GM12878 (cell line): Measurements from ENCODE around the gene ATN1. TPM values are rescaled to one million over a fixed set of nuclear protein-coding genes. Genes with fewer than 3 reads are reported as not detected.

ENCODE experiments used
- ATAC-seq: fragments of 200-7000 bp; cut with Tn5 transposase; 3 replicates; pipeline ENCODE4 v1.9.1; 2020; ENCODE audit warnings: mild to moderate bottlenecking, moderate library complexity
- BruUV-seq: library from RNA; stranded (reverse); fragments of 400-500 nt; replicated peaks from 2 replicates; lab custom pipeline; 2021; lab: Mats Ljungman, UMichigan
- CTCF ChIA-PET: fragments of 300-600 bp; sonication (Branson Sonifier 250); formaldehyde crosslinking; extraction: SDS; loops from one replicate; lab custom pipeline; 2021; ENCODE audit warnings: inconsistent platforms; lab: Yijun Ruan, JAX
- POLR2A ChIA-PET: fragments of 350-600 bp; formaldehyde crosslinking; extraction: SDS; loops from one replicate; lab custom pipeline; 2021; ENCODE audit warnings: inconsistent platforms; lab: Charles Lee
- RAD21 ChIA-PET: fragments of 300-600 bp; sonication (Branson Sonifier 250); formaldehyde crosslinking; loops from one replicate; lab custom pipeline; 2023; ENCODE audit warnings: antibody characterized with exemption; ENCODE audit not compliant: unreplicated experiment; lab: Charles Lee
- SMC1A ChIA-PET: fragments of 300-600 bp; sonication (Branson Sonifier 250); formaldehyde crosslinking; loops from one replicate; lab custom pipeline; 2023; ENCODE audit not compliant: unreplicated experiment, uncharacterized antibody; lab: Charles Lee
- DNase-seq: peaks from one replicate; pipeline ENCODE4 v3.0.0-alpha.2; 2011; ENCODE audit warnings: low read depth, low spot score
- FAIRE-seq: peaks from 3 replicates; lab custom pipeline; 2011; peaks lifted over from hg19 to GRCh38; lab: Jason Lieb, UNC
- H2AFZ ChIP-seq: 2 replicates; pipeline ENCODE4 v1.6.0; 2011; ENCODE audit warnings: low read depth, low read length, control low read depth; ENCODE audit not compliant: control insufficient read depth
- H3K27ac ChIP-seq: 2 replicates; pipeline ENCODE4 v1.5.1; 2011; ENCODE audit warnings: control low read depth; ENCODE audit not compliant: control insufficient read depth, insufficient read depth
- H3K27me3 ChIP-seq, 2 experiments: replicated peaks in 1 of 2; 2 replicates each; pipeline versions ENCODE4 v1.6.0 to v1.6.1; 2011; ENCODE audit warnings: low read length in 1 of 2; ENCODE audit not compliant: control insufficient read depth in 2 of 2, insufficient read depth in 2 of 2
- H3K36me3 ChIP-seq, 2 experiments: 2 replicates each; pipeline ENCODE4 v1.5.1; 2011; ENCODE audit warnings: low read length in 1 of 2; ENCODE audit not compliant: control insufficient read depth in 2 of 2, insufficient read depth in 2 of 2
- H3K4me1 ChIP-seq: 2 replicates; pipeline ENCODE4 v1.6.1; 2011; ENCODE audit warnings: mild to moderate bottlenecking, low read length, moderate library complexity, mixed read lengths; ENCODE audit not compliant: control insufficient read depth, insufficient read depth
- H3K4me2 ChIP-seq: 2 replicates; pipeline ENCODE4 v1.6.0; 2011; ENCODE audit warnings: control low read depth; ENCODE audit not compliant: control insufficient read depth, insufficient read depth
- H3K4me3 ChIP-seq: fragments of 200-600 bp; sonication (generic); 2 replicates; pipeline ENCODE4 v1.5.1; 2016
- H3K79me2 ChIP-seq: 2 replicates; pipeline ENCODE4 v1.6.0; 2011; ENCODE audit warnings: low read length; ENCODE audit not compliant: control insufficient read depth, insufficient read depth
- H3K9ac ChIP-seq: 2 replicates; pipeline ENCODE4 v1.8.0; 2011; ENCODE audit warnings: low read length, control low read depth, mixed read lengths; ENCODE audit not compliant: control insufficient read depth, insufficient read depth
- H3K9me3 ChIP-seq: replicated peaks from 3 replicates; pipeline ENCODE4 v1.5.1; 2011; ENCODE audit warnings: mild to moderate bottlenecking, low read length; ENCODE audit not compliant: control insufficient read depth, insufficient read depth
- H4K20me1 ChIP-seq: 2 replicates; pipeline ENCODE4 v1.6.0; 2011; ENCODE audit not compliant: control insufficient read depth, insufficient read depth
- NFYB ChIP-seq: IDR thresholded peaks from 2 replicates; pipeline ENCODE4 v1.6.1; 2011; ENCODE audit warnings: low read depth, mild to moderate bottlenecking, low read length, improper control_type of control experiment, moderate library complexity; ENCODE audit not compliant: insufficient read depth
- SIX5 ChIP-seq: IDR thresholded peaks from 2 replicates; pipeline ENCODE4 v1.6.1; 2011; ENCODE audit warnings: mild to moderate bottlenecking, low read depth, low read length, moderate library complexity; ENCODE audit not compliant: severe bottlenecking
- SMAD5 ChIP-seq: IDR thresholded peaks from 2 replicates; pipeline ENCODE4 v1.6.1; 2016; ENCODE audit warnings: antibody characterized with exemption, low read depth
- SP1 ChIP-seq: IDR thresholded peaks from one replicate; pipeline ENCODE4 v1.6.1; 2011; ENCODE audit warnings: low read depth, low read length
- TCF12 ChIP-seq: IDR thresholded peaks from 2 replicates; pipeline ENCODE4 v1.6.1; 2011; ENCODE audit warnings: low read depth, mild to moderate bottlenecking, low read length
- WGBS: methylation state at CpG from one replicate; pipeline ENCODE4 v1.1.6; 2016; ENCODE audit warnings: low lambda C conversion rate; ENCODE audit not compliant: insufficient replicate concordance, insufficient coverage; ENCODE audit errors: missing lambda C conversion rate; 5-methylcytosine and 5-hydroxymethylcytosine counted together
- in situ Hi-C: fragments of 300-500 bp; cut with MboI; formaldehyde crosslinking; loops from 9 replicates; pipeline ENCODE4 v1.14.3; 2018; ENCODE audit warnings: mixed read lengths
- intact Hi-C: fragments of 100-400 bp; cut with micrococcal nuclease; formaldehyde crosslinking; loops from one replicate; pipeline ENCODE4 v1.14.2; 2022; ENCODE audit not compliant: unreplicated experiment
- polyA plus RNA-seq, 11 experiments: library from polyadenylated mRNA; depleted of rRNA in 4 of 11; unstranded in 6 of 11; stranded (reverse) in 5 of 11; fragments of >200 nt; fragmentation: Nextera tagmentation in 4 of 11; fragmentation: Illumina TruSeq in 1 of 11; extraction: Ambion mirVana in 4 of 11; extraction: Trizol in 1 of 11; gene quantifications; 1 replicate in 1 of 11; 2 replicates in 10 of 11; pipeline versions ENCODE4 v1.2.1 to v1.2.3, GENCODE V29; 2011 to 2016; ENCODE audit warnings: inconsistent platforms in 2 of 11, missing spikeins in 2 of 11, low read depth in 1 of 11
- total RNA-seq, 4 experiments: library from RNA; depleted of rRNA in 3 of 4; stranded (reverse); fragments of >200 nt in 3 of 4; fragmentation: Illumina TruSeq in 1 of 4; extraction: Trizol in 1 of 4; gene quantifications; 2 replicates each; pipeline versions ENCODE4 v1.2.1 to v1.2.3, GENCODE V29; 2013 to 2021
- TF ChIP-seq, protein P1 (sequence below): fragments of 450-650 bp; IDR thresholded peaks from 2 replicates; pipeline ENCODE4 v1.6.1; 2017; ENCODE audit warnings: mild to moderate bottlenecking, moderate library complexity
- TF ChIP-seq, protein P2 (sequence below): fragments of 450-650 bp; IDR thresholded peaks from 2 replicates; pipeline ENCODE4 v1.6.1; 2016; ENCODE audit warnings: mild to moderate bottlenecking
- TF ChIP-seq, protein P3 (sequence below): IDR thresholded peaks from 2 replicates; pipeline ENCODE4 v1.6.1; 2012; ENCODE audit warnings: improper control_type of control experiment, low read depth, low read length; ENCODE audit not compliant: insufficient replicate concordance
- TF ChIP-seq, protein P4 (sequence below): IDR thresholded peaks from 2 replicates; pipeline ENCODE4 v1.6.1; 2012; ENCODE audit warnings: low read depth, low read length, improper control_type of control experiment

The ATN1 gene
- total and polyA plus RNA-seq, 10 of the 15 experiments (the other 5 are each of a cell fraction or from before 2014, with no cell fraction given) = 0.08 to 44.5 (median 5.0) TPM

DNA sequence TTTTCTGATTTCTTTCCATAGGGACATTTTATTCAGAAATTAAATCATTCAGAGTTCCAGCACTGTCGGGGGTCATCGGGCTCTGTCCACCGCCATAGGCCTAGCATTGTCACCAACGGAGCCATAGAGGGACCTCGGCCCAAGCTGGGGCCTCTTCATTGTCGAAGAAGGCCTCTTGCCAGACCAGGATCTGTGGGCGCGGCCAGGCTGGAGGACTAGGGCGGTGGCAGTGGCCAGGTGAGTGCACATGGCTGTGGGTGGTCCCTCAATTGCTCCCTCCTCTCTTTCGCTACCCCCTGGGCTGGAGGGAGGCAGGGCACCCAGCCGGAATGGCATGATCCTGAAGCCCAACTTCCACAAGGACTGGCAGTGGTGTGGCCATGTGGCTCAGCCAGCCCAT lies 44.1 kb upstream of the ATN1 start (continued):
- TF ChIP-seq, protein P1, sequence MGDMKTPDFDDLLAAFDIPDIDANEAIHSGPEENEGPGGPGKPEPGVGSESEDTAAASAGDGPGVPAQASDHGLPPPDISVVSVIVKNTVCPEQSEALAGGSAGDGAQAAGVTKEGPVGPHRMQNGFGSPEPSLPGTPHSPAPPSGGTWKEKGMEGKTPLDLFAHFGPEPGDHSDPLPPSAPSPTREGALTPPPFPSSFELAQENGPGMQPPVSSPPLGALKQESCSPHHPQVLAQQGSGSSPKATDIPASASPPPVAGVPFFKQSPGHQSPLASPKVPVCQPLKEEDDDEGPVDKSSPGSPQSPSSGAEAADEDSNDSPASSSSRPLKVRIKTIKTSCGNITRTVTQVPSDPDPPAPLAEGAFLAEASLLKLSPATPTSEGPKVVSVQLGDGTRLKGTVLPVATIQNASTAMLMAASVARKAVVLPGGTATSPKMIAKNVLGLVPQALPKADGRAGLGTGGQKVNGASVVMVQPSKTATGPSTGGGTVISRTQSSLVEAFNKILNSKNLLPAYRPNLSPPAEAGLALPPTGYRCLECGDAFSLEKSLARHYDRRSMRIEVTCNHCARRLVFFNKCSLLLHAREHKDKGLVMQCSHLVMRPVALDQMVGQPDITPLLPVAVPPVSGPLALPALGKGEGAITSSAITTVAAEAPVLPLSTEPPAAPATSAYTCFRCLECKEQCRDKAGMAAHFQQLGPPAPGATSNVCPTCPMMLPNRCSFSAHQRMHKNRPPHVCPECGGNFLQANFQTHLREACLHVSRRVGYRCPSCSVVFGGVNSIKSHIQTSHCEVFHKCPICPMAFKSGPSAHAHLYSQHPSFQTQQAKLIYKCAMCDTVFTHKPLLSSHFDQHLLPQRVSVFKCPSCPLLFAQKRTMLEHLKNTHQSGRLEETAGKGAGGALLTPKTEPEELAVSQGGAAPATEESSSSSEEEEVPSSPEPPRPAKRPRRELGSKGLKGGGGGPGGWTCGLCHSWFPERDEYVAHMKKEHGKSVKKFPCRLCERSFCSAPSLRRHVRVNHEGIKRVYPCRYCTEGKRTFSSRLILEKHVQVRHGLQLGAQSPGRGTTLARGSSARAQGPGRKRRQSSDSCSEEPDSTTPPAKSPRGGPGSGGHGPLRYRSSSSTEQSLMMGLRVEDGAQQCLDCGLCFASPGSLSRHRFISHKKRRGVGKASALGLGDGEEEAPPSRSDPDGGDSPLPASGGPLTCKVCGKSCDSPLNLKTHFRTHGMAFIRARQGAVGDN = no peak
- TF ChIP-seq, protein P2, sequence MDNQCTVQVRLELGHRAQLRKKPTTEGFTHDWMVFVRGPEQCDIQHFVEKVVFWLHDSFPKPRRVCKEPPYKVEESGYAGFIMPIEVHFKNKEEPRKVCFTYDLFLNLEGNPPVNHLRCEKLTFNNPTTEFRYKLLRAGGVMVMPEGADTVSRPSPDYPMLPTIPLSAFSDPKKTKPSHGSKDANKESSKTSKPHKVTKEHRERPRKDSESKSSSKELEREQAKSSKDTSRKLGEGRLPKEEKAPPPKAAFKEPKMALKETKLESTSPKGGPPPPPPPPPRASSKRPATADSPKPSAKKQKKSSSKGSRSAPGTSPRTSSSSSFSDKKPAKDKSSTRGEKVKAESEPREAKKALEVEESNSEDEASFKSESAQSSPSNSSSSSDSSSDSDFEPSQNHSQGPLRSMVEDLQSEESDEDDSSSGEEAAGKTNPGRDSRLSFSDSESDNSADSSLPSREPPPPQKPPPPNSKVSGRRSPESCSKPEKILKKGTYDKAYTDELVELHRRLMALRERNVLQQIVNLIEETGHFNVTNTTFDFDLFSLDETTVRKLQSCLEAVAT = no peak

DNA sequence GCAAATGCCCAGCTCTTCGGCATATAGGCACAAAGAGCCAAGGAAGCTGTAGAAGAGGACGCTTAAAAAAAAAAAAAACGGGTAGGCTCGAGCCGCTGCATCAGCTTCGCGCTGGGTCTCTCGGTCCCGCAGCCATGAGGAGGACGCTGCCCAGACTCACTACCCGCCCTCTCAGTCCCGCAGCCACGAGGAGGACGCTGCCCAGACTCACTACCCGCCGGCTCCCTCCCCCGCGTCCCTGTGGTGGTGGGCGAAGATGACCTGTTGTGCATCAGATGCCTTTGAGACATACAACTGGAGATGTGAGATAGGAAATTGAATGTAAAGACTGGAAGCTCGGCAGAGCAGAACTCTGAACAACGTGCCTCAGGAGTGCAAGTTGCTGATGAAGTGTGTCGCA lies 43.2 kb upstream of the ATN1 start:
- SMC1A ChIA-PET = interaction anchor here (0.8 kb wide), 1 partner anchor 12 kb away, joined by 3 read pairs; the partner anchor contains the start of gene SPSB2
- Histone ChIP-seq H3K27me3 (no peaks in the 10 kb centered on the region), H3K36me3 (peaks cover 0 to 10% of the 10 kb centered on the region in 2 experiments; a peak in 3 of 4 replicates), H3K79me2 (no peaks in the 10 kb centered on the region), H3K4me3 (no peak overlapping the region), H3K27ac (no peak overlapping the region), H2AFZ (no peak overlapping the region), H3K4me1 (no peaks in the 10 kb centered on the region), H4K20me1 (no peaks in the 10 kb centered on the region), H3K4me2 (no peak overlapping the region), H3K9me3 (no peaks in the 10 kb centered on the region), H3K9ac (no peak overlapping the region)
- POLR2A ChIA-PET = interaction anchor here (0.7 to 1.5 kb wide), 2 partner anchors 13 to 33 kb away, joined by 4 read pairs; no protein-coding TSS in a partner anchor
- RAD21 ChIA-PET = no interaction called here
- no peak for ATAC-seq
- WGBS = 91% methylated on average over 22 of the region's 22 CpGs
- in situ Hi-C loops = no loop called here
- FAIRE-seq = no peak
- DNase-seq = no peak
- CTCF ChIA-PET = interaction anchor here (0.7 kb wide), 1 partner anchor 16 kb away, joined by 3 read pairs; no protein-coding TSS in a partner anchor
- BruUV-seq = no TSS peak
- intact Hi-C loops = no loop called here
- TF ChIP-seq SIX5 (no peak), TCF12 (no peak), NFYB (no peak), SP1 (no peak), SMAD5 (no peak)
- TF ChIP-seq, protein P3, sequence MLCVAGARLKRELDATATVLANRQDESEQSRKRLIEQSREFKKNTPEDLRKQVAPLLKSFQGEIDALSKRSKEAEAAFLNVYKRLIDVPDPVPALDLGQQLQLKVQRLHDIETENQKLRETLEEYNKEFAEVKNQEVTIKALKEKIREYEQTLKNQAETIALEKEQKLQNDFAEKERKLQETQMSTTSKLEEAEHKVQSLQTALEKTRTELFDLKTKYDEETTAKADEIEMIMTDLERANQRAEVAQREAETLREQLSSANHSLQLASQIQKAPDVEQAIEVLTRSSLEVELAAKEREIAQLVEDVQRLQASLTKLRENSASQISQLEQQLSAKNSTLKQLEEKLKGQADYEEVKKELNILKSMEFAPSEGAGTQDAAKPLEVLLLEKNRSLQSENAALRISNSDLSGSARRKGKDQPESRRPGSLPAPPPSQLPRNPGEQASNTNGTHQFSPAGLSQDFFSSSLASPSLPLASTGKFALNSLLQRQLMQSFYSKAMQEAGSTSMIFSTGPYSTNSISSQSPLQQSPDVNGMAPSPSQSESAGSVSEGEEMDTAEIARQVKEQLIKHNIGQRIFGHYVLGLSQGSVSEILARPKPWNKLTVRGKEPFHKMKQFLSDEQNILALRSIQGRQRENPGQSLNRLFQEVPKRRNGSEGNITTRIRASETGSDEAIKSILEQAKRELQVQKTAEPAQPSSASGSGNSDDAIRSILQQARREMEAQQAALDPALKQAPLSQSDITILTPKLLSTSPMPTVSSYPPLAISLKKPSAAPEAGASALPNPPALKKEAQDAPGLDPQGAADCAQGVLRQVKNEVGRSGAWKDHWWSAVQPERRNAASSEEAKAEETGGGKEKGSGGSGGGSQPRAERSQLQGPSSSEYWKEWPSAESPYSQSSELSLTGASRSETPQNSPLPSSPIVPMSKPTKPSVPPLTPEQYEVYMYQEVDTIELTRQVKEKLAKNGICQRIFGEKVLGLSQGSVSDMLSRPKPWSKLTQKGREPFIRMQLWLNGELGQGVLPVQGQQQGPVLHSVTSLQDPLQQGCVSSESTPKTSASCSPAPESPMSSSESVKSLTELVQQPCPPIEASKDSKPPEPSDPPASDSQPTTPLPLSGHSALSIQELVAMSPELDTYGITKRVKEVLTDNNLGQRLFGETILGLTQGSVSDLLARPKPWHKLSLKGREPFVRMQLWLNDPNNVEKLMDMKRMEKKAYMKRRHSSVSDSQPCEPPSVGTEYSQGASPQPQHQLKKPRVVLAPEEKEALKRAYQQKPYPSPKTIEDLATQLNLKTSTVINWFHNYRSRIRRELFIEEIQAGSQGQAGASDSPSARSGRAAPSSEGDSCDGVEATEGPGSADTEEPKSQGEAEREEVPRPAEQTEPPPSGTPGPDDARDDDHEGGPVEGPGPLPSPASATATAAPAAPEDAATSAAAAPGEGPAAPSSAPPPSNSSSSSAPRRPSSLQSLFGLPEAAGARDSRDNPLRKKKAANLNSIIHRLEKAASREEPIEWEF = no peak
- TF ChIP-seq, protein P4, sequence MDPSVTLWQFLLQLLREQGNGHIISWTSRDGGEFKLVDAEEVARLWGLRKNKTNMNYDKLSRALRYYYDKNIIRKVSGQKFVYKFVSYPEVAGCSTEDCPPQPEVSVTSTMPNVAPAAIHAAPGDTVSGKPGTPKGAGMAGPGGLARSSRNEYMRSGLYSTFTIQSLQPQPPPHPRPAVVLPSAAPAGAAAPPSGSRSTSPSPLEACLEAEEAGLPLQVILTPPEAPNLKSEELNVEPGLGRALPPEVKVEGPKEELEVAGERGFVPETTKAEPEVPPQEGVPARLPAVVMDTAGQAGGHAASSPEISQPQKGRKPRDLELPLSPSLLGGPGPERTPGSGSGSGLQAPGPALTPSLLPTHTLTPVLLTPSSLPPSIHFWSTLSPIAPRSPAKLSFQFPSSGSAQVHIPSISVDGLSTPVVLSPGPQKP = no peak
